ENCODE data around the gene PLSCR3. TPM values are rescaled to one million over a fixed set of nuclear protein-coding genes. Genes with fewer than 3 reads are reported as not detected.

PLSCR3 gene
- total and polyA plus RNA-seq, 4 donors = 19.2 to 43.0 (median 34.2) TPM

DNA sequence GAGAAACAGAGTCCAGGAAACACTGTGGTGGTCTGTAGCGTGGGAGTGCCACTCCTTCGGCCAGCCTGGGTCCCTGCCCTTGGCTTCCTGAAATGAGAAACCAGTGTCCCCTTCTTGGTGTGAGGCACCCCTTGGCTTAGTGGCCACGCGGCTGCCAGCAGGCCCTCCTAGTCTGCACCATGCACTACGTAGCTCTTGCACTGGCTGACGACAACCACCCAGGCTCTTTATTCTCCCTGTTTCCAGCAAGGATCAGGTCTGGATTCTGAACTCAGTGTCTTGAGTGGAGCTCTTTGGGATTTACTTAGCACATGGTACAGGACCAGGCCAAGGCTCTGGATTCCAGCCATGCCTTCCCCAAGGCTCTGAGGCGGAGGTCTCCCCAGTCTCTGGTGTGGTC is 33.2 kb upstream of the PLSCR3 start:
- ATAC-seq (ENCODE audit: insufficient read depth, low FRiP score) = no peak
- DNase-seq = no peak
- WGBS, 2 donors = 93% methylated on average over 7 of the region's 7 CpGs
- H3K27me3 ChIP-seq (ENCODE audit: control insufficient read depth in 3 of 3, insufficient read depth in 3 of 3, low read length in 2 of 3) = no peaks in the 10 kb centered on the region
- H3K4me3 ChIP-seq = no peak overlapping the region
- H3K9me3 ChIP-seq (ENCODE audit: control insufficient read depth in 4 of 4, insufficient read depth in 3 of 4, low read length in 3 of 4) = no peaks in the 10 kb centered on the region
- H3K4me1 ChIP-seq (ENCODE audit: control insufficient read depth in 5 of 5, insufficient read depth in 5 of 5, low read length in 5 of 5) = no peaks in the 10 kb centered on the region
- H3K36me3 ChIP-seq (ENCODE audit: control insufficient read depth in 4 of 4, insufficient read depth in 4 of 4, low read length in 4 of 4) = no peaks in the 10 kb centered on the region
- no peak overlapping the region for H3K9ac ChIP-seq (ENCODE audit: insufficient read depth in 1 of 2, low read length in 2 of 2)
- no peak overlapping the region for H3K27ac ChIP-seq (ENCODE audit: low read depth in 1 of 2, low read length in 1 of 2)
- TF ChIP-seq, protein P1, sequence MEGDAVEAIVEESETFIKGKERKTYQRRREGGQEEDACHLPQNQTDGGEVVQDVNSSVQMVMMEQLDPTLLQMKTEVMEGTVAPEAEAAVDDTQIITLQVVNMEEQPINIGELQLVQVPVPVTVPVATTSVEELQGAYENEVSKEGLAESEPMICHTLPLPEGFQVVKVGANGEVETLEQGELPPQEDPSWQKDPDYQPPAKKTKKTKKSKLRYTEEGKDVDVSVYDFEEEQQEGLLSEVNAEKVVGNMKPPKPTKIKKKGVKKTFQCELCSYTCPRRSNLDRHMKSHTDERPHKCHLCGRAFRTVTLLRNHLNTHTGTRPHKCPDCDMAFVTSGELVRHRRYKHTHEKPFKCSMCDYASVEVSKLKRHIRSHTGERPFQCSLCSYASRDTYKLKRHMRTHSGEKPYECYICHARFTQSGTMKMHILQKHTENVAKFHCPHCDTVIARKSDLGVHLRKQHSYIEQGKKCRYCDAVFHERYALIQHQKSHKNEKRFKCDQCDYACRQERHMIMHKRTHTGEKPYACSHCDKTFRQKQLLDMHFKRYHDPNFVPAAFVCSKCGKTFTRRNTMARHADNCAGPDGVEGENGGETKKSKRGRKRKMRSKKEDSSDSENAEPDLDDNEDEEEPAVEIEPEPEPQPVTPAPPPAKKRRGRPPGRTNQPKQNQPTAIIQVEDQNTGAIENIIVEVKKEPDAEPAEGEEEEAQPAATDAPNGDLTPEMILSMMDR (IDR thresholded peaks at IDR 0.05; ENCODE audit: control extremely low read depth, extremely low read depth) = no peak

- Histone ChIP-seq H3K4me1 (ENCODE audit: control insufficient read depth in 5 of 5, insufficient read depth in 5 of 5, low read length in 5 of 5) (no peaks in the 10 kb centered on the region), H3K9ac (ENCODE audit: insufficient read depth in 1 of 2, low read length in 2 of 2) (no peak overlapping the region), H3K9me3 (ENCODE audit: control insufficient read depth in 4 of 4, insufficient read depth in 3 of 4, low read length in 3 of 4) (no peaks in the 10 kb centered on the region), H3K27me3 (ENCODE audit: control insufficient read depth in 3 of 3, insufficient read depth in 3 of 3, low read length in 2 of 3) (no peaks in the 10 kb centered on the region), H3K27ac (ENCODE audit: low read depth in 1 of 2, low read length in 1 of 2) (no peak overlapping the region), H3K36me3 (ENCODE audit: control insufficient read depth in 4 of 4, insufficient read depth in 4 of 4, low read length in 4 of 4) (no peaks in the 10 kb centered on the region), H3K4me3 (no peak overlapping the region)
- TF ChIP-seq, protein P1 (IDR thresholded peaks at IDR 0.05; ENCODE audit: control extremely low read depth, extremely low read depth) = no peak
- DNase-seq = no peak
- ATAC-seq (ENCODE audit: insufficient read depth, low FRiP score) = no peak
- WGBS, 2 donors = 94% methylated on average over 29 of the region's 29 CpGs
These were observed 32.7 kb upstream of the PLSCR3 start for GRCh38 chr17:7426896-7427489.

DNA sequence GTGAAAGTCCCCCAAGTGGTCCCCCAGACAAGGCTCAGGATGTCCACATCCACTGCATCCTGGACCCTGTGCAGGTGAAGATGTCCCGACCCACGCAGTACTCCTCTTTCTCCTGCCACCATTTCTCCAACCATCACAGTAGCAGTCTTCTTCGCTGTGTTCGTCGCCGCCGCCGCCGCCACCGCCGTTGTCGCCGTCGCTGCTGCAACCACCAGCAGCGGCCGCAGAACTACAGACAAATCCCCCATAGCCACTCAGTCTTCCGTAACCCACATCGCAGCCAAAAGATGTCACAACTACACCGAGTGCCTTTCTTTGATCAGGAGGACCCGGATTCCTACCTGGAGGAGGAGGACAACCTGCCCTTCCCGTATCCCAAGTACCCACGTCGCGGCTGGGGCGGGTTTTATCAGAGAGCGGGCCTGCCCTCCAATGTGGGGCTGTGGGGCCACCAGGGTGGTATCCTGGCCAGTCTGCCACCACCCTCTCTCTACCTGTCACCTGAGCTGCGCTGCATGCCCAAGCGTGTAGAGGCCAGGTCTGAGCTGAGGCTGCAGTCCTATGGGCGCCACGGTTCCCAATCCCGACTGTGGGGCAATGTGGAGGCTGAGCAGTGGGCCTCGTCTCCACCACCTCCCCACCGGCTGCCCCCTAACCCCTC is 32.0 kb upstream of the PLSCR3 start:
- 93 to 96% methylated on average over 33 of the region's 33 CpGs for WGBS, 2 donors

More for the DNA sequence above, 32.0 kb upstream of the PLSCR3 start:
- no peak overlapping the region for H3K9ac ChIP-seq (ENCODE audit: insufficient read depth in 1 of 2, low read length in 2 of 2)
- H3K27ac ChIP-seq (ENCODE audit: low read depth in 1 of 2, low read length in 1 of 2) = no peak overlapping the region
- no peaks in the 10 kb centered on the region for H3K27me3 ChIP-seq (ENCODE audit: control insufficient read depth in 3 of 3, insufficient read depth in 3 of 3, low read length in 2 of 3)
- H3K4me1 ChIP-seq (ENCODE audit: control insufficient read depth in 5 of 5, insufficient read depth in 5 of 5, low read length in 5 of 5) = no peaks in the 10 kb centered on the region
- TF ChIP-seq, protein P1 (IDR thresholded peaks at IDR 0.05; ENCODE audit: control extremely low read depth, extremely low read depth) = no peak
- H3K9me3 ChIP-seq (ENCODE audit: control insufficient read depth in 4 of 4, insufficient read depth in 3 of 4, low read length in 3 of 4) = no peaks in the 10 kb centered on the region
- DNase-seq = no peak
- no peak for ATAC-seq (ENCODE audit: insufficient read depth, low FRiP score)
- no peak overlapping the region for H3K4me3 ChIP-seq
- H3K36me3 ChIP-seq (ENCODE audit: control insufficient read depth in 4 of 4, insufficient read depth in 4 of 4, low read length in 4 of 4) = no peaks in the 10 kb centered on the region

Measured in lung (tissue), 12 donors.